Measurements from ENCODE around the gene NBPF4.
"Not testable (repeated sequence)": the region's sequence is repeated elsewhere in the genome, so short reads cannot be mapped to it uniquely, and the experiment has no call there.

Gene NBPF4, protein sequence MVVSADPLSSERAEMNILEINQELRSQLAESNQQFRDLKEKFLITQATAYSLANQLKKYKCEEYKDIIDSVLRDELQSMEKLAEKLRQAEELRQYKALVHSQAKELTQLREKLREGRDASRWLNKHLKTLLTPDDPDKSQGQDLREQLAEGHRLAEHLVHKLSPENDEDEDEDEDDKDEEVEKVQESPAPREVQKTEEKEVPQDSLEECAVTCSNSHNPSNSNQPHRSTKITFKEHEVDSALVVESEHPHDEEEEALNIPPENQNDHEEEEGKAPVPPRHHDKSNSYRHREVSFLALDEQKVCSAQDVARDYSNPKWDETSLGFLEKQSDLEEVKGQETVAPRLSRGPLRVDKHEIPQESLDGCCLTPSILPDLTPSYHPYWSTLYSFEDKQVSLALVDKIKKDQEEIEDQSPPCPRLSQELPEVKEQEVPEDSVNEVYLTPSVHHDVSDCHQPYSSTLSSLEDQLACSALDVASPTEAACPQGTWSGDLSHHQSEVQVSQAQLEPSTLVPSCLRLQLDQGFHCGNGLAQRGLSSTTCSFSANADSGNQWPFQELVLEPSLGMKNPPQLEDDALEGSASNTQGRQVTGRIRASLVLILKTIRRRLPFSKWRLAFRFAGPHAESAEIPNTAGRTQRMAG

DNA sequence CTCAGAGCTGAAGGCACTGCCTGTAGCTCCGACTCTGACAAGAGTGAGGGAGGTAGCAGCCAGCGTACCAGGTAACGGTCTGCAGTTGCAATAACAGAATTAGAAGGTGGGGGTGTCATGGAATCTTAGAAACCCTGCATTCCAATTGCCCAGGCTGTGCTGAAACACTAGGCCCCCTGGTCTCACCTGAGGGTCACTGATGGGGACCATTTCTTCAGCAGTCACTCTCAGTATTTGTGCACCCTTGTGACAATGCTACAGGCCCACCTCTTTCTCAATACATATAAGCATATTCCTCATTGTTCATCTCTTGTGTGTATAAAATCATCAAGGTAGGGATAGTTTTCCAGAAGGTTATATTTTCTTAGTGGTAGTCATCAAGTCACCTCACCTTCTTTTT, at the start of gene NBPF4:
Gene NBPF4 (minus strand): TSS at position 101 of the 400 bp plus-strand sequence. CDS start 315 bp downstream, outside the sequence.
- DNase-seq, result not testable (repeated sequence)

DNA sequence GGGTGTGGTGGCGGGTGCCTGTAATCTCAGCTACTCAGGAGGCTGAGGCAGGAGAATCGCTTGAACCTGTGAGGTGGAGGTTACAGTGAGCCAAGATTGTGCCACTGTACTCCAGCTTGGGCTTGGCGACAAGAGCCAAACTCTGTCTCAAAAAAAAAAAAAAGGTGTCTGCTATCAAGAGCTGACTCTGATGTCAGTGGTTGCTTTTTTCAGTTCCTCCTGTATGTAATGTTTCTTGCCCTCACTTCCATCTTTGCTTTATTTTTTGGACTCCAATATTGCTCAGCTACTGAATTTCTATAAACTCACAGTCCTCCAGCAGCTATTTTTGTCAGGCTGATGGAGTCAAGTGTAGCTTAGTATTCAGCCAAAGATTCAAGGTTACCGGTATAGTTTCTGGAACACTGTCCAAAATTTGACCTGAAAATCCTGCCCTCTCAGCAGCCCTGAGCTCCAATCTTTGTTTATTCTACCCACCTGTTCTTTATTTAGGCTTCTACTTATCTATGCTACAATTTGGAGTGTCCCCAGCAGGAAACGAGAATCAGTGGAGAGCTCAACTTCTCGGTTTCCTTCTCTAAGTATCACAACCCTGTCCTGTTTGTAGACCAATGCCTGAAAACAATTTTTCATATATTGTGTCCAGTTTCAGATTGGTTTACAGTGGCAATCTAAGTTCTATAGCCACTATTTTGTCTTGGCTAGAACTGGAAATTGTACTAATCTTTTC, 38.8 kb upstream of the NBPF4 start:
- DNase-seq, result not testable (repeated sequence)

DNA sequence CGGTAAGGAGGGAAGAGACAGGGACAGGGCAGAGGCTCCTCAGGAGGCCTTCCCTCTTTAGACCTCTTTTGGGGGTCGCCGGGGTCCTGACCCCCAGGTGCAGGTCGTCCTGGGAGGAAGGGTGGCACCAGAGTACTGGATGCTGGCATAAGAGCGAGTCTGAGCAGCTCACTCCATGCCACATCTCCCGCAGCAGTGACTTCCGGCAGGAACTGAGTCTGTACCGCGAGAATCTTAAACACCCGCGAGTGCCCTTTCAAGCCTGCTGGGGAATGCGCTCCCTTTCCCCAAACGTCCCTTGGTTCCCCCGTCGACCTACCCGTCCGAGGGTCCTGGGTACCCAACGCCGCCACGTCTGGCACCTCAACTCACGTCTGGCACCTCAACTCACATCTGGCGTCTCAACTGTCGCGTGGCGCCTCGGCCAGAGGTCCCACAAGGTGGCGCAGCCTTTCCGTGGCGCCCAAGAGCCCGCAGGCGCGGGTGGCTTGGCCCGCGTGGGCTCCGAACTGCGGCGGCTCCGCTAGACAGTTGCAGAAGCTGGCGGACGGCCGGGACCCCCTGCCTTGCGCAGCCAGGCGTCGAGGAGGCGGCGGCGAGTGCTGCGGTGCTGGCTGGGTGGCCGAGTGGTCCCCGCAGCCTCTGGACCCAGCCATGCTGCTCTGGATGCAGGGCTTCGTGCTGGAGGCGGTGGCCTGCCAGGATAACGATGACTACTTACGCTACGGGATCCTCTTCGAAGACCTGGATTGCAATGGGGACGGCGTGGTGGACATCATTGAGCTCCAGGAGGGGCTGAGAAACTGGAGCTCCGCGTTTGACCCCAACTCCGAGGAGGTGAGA, 28.8 kb upstream of the NBPF4 start:
- not testable (repeated sequence) for DNase-seq

DNA sequence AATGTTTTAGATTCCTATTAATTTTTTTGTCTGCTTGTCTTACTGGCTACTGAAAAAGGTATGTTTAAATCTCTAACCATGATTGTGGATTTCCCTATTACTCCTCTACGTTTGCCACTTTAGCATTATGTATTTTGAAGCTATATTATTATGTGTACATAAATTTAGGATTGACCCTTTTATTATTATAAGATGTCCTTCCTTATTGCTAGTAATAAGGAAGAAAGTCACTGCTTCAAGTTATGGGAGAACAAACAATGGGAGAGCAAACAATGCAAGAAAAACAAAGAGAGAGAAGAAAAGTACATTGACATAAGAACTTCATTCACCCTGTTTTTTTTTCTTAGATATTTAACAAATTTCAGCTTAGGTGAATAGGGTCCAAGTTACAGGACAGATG, 23.2 kb upstream of the NBPF4 start:
- DNase-seq, result not testable (repeated sequence)

DNA sequence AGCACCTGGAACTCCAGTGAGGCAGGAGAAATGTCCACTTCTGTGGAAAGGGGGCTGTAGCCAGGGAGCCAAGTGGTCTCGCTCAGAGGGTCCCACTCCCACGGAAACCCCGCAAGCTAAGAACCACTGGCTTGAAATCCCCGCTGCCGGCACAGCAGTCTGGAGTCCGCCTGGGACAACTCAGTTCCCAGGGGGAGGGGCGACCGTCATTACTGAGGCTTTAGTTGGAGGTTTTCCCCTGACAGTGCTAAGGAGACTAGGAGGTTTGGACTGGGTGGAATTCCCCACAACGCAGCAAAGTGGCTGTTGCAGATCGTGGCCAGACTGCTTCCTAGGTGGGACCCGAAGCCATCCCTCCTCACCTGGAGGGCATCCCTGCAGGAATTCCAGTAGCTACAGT, 18.1 kb upstream of the NBPF4 start:
- not testable (repeated sequence) for DNase-seq

DNA sequence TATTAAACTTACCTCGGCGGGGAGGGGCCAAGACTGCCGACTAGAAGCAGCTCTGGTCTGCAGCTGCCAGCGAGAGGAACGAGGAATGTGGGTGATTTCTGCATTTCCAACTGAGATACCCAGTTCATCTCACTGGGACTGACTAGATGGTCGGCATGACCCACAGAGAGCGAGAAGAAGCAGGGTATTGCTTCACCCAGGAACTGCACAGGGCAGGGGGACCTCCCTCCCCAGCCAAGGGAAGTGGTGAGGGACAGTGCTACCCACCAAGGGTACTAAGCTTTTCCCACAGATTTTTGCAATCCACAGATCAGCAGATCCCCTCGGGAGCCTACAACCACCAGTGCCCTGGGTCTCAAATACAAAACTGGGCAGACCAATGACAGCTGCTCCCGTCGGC, 17.6 kb upstream of the NBPF4 start:
- DNase-seq, result not testable (repeated sequence)

DNA sequence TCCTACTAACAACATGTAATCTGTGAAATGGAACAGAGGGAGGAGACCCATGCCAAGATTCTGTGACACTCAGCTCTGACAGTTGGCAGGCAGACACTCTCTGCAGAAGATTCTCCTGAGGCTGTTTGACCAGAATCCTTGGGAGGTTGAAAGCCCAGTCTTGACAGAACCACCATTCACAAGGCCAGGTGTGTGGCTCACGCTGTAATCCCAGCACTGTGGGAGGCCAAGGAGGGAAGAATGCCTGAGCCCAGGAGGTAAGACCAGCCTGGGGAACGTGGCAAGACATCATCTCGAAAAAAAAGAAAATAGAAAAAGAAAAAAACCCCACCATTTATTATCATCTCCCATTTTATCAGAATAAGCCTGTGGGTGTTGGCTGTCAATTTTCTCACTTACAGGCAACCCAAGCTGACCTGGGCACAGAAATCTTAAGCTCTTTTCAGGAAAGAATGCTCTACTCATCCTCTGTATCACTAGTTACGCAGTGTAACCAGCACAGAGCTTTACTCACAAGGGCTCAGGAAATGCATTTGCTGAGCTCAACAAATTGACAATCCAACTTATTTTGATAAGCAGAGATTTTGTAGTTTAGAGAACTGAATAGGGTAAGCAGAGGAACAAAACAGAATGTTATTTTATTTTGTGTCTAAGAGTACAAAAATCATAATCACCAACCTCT, 16.8 kb upstream of the NBPF4 start:
- DNase-seq, result not testable (repeated sequence)

DNA sequence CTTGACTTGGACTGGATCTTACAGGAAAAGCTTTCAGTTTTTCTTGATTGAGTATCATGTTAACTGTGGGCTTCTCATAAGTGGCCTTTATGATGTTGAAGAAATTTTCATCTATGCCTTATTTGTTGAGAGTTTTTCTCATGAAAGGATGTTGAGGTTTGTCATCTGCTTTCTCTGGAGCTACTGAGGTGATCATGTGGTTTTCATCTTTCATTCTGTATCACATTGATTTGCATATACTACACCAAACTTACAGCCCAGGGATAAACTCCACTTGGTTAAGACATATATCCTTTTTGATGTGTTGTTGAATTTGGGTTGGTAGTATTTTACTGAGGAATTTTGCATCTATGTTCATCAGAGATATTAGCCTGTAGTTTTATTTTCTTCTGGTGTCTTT, 11.6 kb upstream of the NBPF4 start:
- not testable (repeated sequence) for DNase-seq

DNA sequence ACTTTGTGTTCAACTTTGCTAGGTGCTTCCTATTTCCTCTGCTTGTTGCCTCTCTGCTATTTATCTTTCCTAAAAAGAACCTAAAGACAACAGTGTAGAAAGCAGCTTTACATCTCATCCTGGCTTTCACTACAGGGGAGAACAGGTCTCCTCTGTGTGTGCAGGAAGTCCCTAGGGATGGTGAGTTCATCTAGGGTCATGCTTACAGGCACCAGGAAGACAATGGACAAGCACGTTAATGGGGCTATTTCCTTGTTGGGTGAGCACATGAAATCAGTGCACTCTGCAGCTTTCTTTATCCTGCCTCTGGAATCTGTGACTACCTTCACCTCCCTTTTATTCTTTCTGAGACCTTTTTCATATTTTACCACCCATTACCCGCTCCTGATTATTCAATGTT, 4.5 kb downstream of the NBPF4 start:
- not testable (repeated sequence) for DNase-seq

DNA sequence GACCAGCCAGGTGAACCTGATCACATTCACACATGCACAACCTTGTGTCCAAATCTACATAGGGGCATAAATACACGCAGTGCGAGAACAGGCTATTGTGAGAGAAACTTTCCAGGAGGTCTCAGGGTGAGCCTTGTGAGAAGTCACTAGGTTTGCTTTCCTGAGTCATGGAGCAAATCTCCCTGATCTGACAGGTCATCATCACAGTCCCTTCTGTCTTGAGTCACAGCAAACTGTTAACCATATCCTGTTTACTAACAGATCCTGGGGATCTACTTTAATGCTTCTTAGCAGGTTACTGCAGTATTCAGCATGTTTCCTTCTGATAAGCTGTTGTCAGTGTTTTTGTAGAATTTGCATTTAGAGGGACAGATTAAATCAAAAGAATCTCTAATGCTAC, 8.6 kb downstream of the NBPF4 start:
- DNase-seq, result not testable (repeated sequence)

DNA sequence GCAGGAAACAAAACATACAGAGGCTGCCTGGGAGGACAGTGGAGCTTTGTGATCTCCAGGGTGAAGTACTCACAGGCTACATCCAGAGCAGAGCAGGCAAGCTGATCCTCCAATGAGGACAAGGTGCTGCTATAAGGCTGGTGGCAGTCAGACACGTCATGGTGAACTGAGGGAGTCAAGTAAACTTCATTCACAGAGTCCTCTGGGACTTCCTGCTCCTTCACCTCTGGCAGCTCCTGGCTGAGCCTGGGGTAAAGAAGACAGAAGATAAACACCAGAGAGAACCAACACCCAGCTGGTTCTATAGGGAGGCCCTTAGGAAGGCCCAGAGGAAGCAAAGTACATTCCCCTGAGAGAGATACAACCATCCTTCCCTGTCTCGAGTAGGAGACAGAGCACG, 11.7 kb downstream of the NBPF4 start:
- DNase-seq, result not testable (repeated sequence)

DNA sequence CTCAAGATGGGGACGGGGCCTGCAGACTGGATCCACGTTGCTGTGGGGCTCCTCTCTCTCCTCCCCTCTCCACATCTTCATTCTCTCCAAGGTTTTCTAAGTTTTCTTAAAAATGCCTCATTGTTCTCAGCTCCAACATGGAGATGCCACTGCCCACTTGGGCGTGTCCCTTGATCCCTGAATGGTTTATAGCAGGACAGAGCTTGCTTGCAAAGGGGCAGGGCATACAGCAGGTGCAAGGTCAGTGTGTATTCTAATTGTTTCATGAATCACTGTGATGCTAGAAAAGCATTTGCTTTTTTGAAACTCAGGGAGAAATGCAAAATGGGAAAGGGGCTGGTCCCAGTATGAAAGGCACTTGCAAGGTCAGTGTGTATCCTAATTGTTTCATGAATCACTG, 13.9 kb downstream of the NBPF4 start:
- not testable (repeated sequence) for DNase-seq

DNA sequence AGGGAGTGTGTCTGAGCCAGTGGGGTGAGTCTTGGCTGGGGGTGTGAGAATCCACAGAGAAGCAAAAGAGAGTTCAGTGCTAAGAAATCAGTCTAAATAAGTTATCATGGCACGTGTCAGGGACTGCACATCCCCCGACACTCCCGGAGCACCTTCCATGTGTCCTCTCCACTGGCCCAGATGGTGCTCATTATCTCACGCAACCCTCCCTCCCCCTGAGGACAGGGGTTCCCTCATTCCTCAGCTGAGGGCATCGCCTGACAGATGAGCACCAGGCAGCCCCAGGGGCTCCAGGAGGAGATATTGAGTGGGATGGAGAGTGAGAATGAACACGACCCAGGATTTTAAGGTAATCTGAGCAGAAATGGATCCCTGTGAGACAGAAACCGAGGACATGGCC, 16.1 kb downstream of the NBPF4 start:
- not testable (repeated sequence) for DNase-seq

DNA sequence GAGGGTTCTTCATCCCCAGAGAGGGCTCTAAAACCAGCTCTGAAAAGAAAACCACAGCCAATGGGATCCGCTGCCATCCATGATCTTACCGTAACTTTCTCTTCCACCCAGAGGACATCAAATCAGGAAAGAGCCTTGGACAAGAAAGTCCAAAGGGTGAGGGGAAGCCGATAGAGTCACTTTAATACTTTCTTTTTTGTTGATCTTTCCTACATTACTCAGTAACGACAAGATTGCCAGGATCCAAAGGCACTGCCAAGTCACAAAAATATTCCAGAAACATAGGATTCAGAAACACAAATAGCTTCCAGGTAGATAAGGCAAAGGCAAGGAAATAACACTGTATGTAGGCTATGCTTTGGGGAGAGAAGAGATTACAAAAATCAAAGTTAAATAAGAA, 17.0 kb downstream of the NBPF4 start:
- not testable (repeated sequence) for DNase-seq

DNA sequence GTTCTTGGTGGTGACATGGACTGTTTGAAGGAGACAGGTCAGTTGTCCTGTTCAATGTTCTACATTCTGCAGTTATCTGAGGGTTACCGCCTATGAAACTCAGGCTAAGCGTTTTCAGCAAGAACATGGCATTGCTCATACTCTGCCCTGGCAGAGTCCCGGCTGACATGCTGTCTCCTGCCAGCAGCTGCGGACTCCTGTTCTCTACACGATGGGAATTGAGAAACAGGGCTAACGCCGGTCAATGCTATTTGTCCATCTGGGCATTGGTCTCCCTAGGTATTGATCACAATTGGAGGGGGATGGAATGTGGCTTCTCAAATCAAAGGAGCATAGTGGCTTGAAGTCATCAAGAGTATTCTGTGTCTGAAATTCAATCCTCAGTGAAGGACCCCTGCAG, 20.6 kb downstream of the NBPF4 start:
- not testable (repeated sequence) for DNase-seq

DNA sequence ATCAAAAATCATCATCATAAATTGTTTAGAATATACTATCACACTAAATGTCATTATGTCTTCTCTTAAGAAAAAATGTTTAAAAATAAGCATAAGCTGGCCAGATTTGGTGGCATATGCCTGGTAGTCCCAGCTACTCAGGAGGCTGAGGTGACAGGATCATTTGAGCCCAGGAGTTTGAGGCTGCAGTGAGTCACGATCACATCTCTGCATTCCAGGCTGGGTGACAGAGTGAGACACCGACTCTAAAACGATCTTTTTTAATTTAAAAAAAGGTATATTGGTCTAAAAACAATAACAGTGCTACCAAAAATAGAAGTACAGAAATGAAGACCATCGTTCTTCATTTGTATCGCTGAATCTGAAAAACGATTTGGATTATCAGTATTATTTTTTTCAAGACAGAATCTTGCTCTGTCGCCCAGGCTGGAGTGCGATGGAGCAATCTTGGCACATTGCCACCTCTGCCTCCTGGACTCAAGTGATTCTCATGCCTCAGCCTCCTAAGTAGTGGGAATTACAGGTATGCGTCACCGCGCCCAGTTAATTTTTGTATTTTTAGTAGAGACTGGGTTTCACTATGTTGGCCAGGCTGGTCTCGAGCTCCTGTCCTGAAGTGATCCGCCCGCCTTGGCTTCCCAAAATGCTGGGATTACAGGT, 26.2 kb downstream of the NBPF4 start:
- not testable (repeated sequence) for DNase-seq

DNA sequence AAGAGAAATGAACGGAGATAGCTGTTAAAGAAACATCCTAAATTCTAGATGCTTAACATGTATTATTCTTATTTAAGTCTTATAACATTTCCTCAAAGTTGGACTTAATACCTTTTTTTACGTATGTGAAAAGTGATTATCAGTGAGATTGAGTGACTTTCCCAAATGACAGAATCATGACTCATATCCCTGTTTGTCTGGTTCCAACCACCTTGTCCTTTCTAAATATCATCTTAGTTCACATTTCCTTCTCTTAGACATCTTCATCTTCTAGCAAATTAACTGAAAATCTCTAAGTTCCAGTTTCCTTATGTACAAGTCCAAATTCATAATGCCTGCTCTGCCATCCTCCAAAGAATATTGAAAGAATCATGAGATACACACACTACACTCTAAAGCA, 26.9 kb downstream of the NBPF4 start:
- DNase-seq, result not testable (repeated sequence)

DNA sequence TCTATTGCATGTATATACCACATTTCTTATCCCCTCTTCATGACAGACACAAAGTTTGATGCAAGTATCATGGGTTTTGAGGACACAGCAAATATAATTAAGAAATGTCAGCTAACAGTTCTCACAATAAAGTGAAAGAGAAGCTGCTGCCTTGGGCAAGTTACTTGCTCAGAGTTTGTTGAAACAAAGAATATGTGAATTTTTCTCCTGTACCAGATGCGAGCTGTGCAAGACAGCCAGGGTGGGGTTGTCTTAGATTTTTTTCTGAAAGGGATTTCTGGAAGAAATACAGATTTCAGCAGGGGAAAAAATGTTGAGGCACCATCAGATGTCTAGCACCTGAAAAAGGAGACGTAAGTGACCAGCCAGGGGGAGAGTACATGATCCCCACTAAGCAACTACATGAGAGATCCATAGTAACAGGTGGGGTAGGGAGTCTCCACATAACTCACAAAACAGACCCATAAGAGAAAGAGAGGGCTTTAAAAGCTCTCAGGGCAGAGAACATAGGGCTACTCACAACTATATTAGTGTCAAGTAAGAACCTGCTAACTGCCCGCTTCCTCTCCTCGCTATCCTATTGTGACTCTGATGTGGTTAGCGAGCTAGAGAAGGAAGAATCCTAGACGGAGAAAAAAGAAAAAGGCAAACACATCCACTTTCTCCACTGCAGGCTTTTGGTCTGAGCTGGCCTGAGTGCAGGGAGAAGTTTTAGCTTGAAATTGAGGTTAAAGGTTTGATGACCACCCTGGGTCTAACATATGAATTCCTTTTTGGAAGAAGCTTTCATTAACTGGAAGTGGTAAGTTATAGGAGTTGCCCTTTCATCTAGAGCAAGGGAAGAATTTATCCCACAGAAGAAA, 27.6 kb downstream of the NBPF4 start:
- not testable (repeated sequence) for DNase-seq

DNA sequence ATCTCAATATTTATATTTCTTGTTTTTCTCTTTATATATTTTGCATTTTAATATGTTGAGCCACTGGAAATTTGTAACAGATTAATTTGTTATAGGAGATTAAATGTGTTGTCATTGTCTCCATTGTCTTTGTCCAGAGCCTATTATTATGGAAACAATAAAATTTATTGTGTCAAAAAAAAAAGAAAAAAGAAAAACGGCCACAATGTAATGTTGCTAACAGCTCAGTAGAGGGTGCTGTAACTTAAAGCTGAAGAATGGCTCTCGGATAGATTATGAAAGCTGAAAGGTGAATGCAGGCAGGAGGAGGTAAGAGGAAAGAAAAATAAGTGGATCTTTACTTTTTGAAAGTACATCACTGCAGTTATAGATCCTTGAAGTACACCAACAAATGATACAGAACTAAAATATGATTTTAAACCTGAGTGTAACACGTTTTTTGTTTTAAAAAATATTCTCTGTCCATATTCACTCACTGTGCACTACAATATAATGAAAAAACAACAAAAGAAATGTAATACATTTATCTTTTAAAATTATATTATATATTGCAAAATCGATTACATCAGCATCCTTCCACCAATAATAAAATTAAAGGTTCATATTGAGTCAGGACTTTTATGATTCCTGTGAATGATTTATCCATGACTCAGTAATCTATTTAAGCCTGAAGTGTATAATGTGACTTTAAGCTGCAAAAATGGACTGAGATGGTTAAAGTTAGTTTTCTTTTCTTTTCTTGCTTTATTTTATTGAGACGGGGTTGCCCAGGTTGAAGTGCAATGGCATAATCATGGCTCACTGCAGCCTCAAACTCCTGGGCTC, 29.0 kb downstream of the NBPF4 start:
- not testable (repeated sequence) for DNase-seq
